GM23338 (cell line): ENCODE data around the gene SUSD3. TPM values are rescaled to one million over a fixed set of nuclear protein-coding genes. Genes with fewer than 3 reads are reported as not detected.
A peak's percentile ranks its signal among the peaks of the same experiment; 100 is the strongest.

Experiments used
- ATAC-seq: fragments of 200-7000 bp; cut with Tn5 transposase; 3 replicates; pipeline ENCODE4 v1.9.1; 2020
- DNase-seq: peaks from one replicate; pipeline ENCODE4 v3.0.0-alpha.2; 2015; ENCODE audit warnings: low spot score
- H2AFZ ChIP-seq: fragments of 200-600 bp; sonication (generic); 2 replicates; pipeline ENCODE4 v1.8.0; 2016; ENCODE audit warnings: antibody characterized with exemption, mild to moderate bottlenecking, moderate library complexity
- H3F3A ChIP-seq: fragments of 200-600 bp; sonication (generic); replicated peaks from 2 replicates; pipeline ENCODE4 v1.8.0; 2017; ENCODE audit warnings: antibody characterized with exemption, mixed run types, low read depth
- H3K27ac ChIP-seq: fragments of 200-600 bp; sonication (generic); 2 replicates; pipeline ENCODE4 v1.6.1; 2016; ENCODE audit warnings: low read depth
- H3K27me3 ChIP-seq: fragments of 200-600 bp; sonication (generic); 2 replicates; pipeline ENCODE4 v1.8.0; 2016; ENCODE audit warnings: mild to moderate bottlenecking, mixed run types, moderate library complexity; ENCODE audit not compliant: insufficient read depth
- H3K36me3 ChIP-seq: fragments of 200-600 bp; sonication (generic); 2 replicates; pipeline ENCODE4 v1.8.0; 2016; ENCODE audit warnings: mild to moderate bottlenecking; ENCODE audit not compliant: insufficient read depth
- H3K4me1 ChIP-seq: fragments of 200-600 bp; sonication (generic); 2 replicates; pipeline ENCODE4 v1.8.0; 2016; ENCODE audit warnings: mild to moderate bottlenecking, moderate library complexity; ENCODE audit not compliant: insufficient read depth
- H3K4me2 ChIP-seq: fragments of 200-600 bp; sonication (generic); 2 replicates; pipeline ENCODE4 v1.7.1; 2017; ENCODE audit warnings: mixed run types
- H3K4me3 ChIP-seq: fragments of 200-600 bp; sonication (generic); 2 replicates; pipeline ENCODE4 v1.6.1; 2016; ENCODE audit warnings: mixed run types
- H3K79me2 ChIP-seq: fragments of 200-600 bp; sonication (generic); replicated peaks from 2 replicates; pipeline ENCODE4 v1.8.0; 2017; ENCODE audit warnings: mild to moderate bottlenecking; ENCODE audit not compliant: insufficient read depth
- H3K9me2 ChIP-seq: fragments of 200-600 bp; sonication (generic); 2 replicates; pipeline ENCODE4 v1.8.0; 2017; ENCODE audit not compliant: insufficient read depth
- H4K20me1 ChIP-seq: fragments of 200-600 bp; sonication (generic); replicated peaks from 2 replicates; pipeline ENCODE4 v1.8.0; 2017; ENCODE audit warnings: mild to moderate bottlenecking; ENCODE audit not compliant: insufficient read depth
- H3K27ac Mint-ChIP-seq: 2 replicates; pipeline ENCODE4 v1.8.0; 2020; ENCODE audit warnings: inconsistent platforms, mild to moderate bottlenecking, moderate library complexity, mixed read lengths
- H3K27me3 Mint-ChIP-seq: 3 replicates; pipeline ENCODE4 v1.8.0; 2022; ENCODE audit warnings: low read depth, mild to moderate bottlenecking, moderate library complexity, mixed read lengths, inconsistent platforms; ENCODE audit not compliant: insufficient read depth, poor library complexity
- H3K36me3 Mint-ChIP-seq: 3 replicates; pipeline ENCODE4 v1.8.0; 2021; ENCODE audit warnings: low read depth, mild to moderate bottlenecking, inconsistent platforms, moderate library complexity, mixed read lengths
- H3K4me1 Mint-ChIP-seq: 3 replicates; pipeline ENCODE4 v1.8.0; 2020; ENCODE audit warnings: mild to moderate bottlenecking, inconsistent platforms, mixed read lengths
- H3K4me3 Mint-ChIP-seq: 3 replicates; pipeline ENCODE4 v1.8.0; 2021; ENCODE audit warnings: moderate library complexity, mild to moderate bottlenecking, inconsistent platforms, mixed read lengths
- H3K9me3 Mint-ChIP-seq: 3 replicates; pipeline ENCODE4 v1.8.0; 2020; ENCODE audit warnings: moderate library complexity, mild to moderate bottlenecking, inconsistent platforms, mixed read lengths
- CREB1 ChIP-seq: fragments of 250-450 bp; sonication (Bioruptor Pico); IDR thresholded peaks from 2 replicates; pipeline ENCODE4 v1.5.0; 2020; ENCODE audit warnings: low read depth, mild to moderate bottlenecking, moderate library complexity
- CTCF ChIP-seq, 2 experiments: fragments of 200-600 bp in 1 of 2; sonication (generic) in 1 of 2; conservative IDR thresholded peaks; 2 replicates each; pipeline versions ENCODE4 v1.5.1 to v1.6.1; 2016 to 2017; ENCODE audit warnings: antibody characterized with exemption in 2 of 2, low read depth in 2 of 2, mild to moderate bottlenecking in 2 of 2, moderate library complexity in 1 of 2
- EZH2 ChIP-seq: fragments of 200-600 bp; sonication (generic); IDR thresholded peaks from one replicate; pipeline ENCODE4 v1.8.0; 2017; ENCODE audit warnings: antibody characterized with exemption, mild to moderate bottlenecking, low read depth; ENCODE audit not compliant: unreplicated experiment
- EZH2phosphoT487 ChIP-seq: fragments of 200-600 bp; sonication (generic); IDR thresholded peaks from one replicate; pipeline ENCODE4 v1.8.1; 2018; ENCODE audit warnings: antibody characterized with exemption; ENCODE audit not compliant: unreplicated experiment
- JUNB ChIP-seq: IDR thresholded peaks from one replicate; pipeline ENCODE4 v1.6.1; 2016; ENCODE audit warnings: antibody characterized with exemption; ENCODE audit not compliant: unreplicated experiment
- NANOG ChIP-seq: IDR thresholded peaks from 2 replicates; pipeline ENCODE4 v1.6.1; 2016; ENCODE audit warnings: antibody characterized with exemption, borderline replicate concordance
- POLR2AphosphoS5 ChIP-seq: IDR thresholded peaks from 2 replicates; pipeline ENCODE4 v1.6.1; 2016; ENCODE audit warnings: antibody characterized with exemption, low read depth
- REST ChIP-seq: IDR thresholded peaks from one replicate; pipeline ENCODE4 v1.6.1; 2018; ENCODE audit warnings: antibody characterized with exemption; ENCODE audit not compliant: unreplicated experiment
- STAT1 ChIP-seq: IDR thresholded peaks from one replicate; pipeline ENCODE4 v1.6.1; 2016; ENCODE audit warnings: antibody characterized with exemption; ENCODE audit not compliant: unreplicated experiment
- ZNF114 ChIP-seq: fragments of 250-450 bp; sonication (Bioruptor Pico); IDR thresholded peaks from 2 replicates; pipeline ENCODE4 v1.5.0; 2020; ENCODE audit warnings: mild to moderate bottlenecking, moderate library complexity
- ZNF331 ChIP-seq: fragments of 250-450 bp; sonication (Bioruptor Pico); IDR thresholded peaks from 2 replicates; pipeline ENCODE4 v1.5.0; 2020; ENCODE audit warnings: low read depth, mild to moderate bottlenecking, moderate library complexity
- polyA plus RNA-seq: library from polyadenylated mRNA; unstranded; fragments of >200 nt; fragmentation: Nextera tagmentation; extraction: Ambion mirVana; gene quantifications from 2 replicates; pipeline ENCODE4 v1.2.1, GENCODE V29; 2016
- total RNA-seq: library from RNA; depleted of rRNA; stranded (reverse); fragments of >200 nt; shearing (Covaris generic); gene quantifications from 2 replicates; pipeline ENCODE4 v1.2.3, GENCODE V29; 2014
- TF ChIP-seq, protein P1 (sequence below): fragments of 250-450 bp; sonication (Bioruptor Pico); IDR thresholded peaks from 2 replicates; pipeline ENCODE4 v1.5.0; 2020; ENCODE audit warnings: mild to moderate bottlenecking, moderate library complexity
- TF ChIP-seq, protein P2 (sequence below): IDR thresholded peaks from 2 replicates; pipeline ENCODE4 v1.6.1; 2016; ENCODE audit warnings: antibody characterized with exemption

Gene SUSD3
- total and polyA plus RNA-seq, 2 experiments from 2014 or later = 6.9 to 20.1 TPM

DNA sequence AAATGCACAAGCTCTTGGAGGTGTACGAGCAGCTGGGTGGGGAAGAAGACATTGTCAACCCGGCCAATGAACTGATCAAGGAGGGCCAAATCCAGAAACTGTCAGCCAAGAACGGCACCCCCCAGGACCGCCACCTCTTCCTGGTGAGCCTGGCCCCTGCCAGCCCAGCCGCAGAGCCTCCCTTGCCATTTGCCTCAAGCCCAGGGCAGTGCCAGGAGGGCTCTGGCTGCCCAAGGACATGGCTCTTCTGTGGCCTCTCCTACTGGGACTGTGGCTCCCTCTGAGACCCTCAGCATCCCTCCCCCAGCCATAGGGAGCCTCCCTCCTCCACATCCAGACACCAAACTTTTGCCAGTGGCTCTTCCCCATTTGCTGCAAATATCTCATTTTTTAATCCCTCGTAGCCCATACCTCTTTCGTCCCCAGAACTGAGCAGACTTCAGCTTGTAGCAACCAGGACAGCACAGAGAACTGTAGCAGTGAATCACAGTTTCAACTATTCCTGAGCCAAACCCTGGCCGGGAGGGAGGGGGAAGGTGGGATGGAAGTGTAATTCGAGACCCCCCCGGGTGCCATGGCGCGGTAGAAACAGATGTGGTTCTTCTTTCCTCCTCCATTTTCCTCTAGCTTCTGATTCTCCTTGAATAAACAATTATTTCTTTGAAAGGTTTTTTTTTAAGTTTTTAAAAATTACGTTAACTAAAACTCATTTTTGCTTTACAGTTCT is 44.5 kb upstream of the SUSD3 start:
- no peak overlapping the region for H3K4me3 Mint-ChIP-seq
- peaks cover 20% of the 10 kb centered on the region; the same call in 2 of the 3 replicates for H3K4me1 Mint-ChIP-seq
- H3K4me2 ChIP-seq = no peak overlapping the region
- H4K20me1 ChIP-seq = no peaks in the 10 kb centered on the region
- H3K27ac ChIP-seq = no peak overlapping the region
- H3F3A ChIP-seq = no peaks in the 10 kb centered on the region
- no peaks in the 10 kb centered on the region for H3K36me3 ChIP-seq
- no peaks in the 10 kb centered on the region for H3K27me3 ChIP-seq
- no peak for TF ChIP-seq NANOG
- no peak for TF ChIP-seq ZNF331 (CRISPR knock-in tag)
- TF ChIP-seq, protein P1, sequence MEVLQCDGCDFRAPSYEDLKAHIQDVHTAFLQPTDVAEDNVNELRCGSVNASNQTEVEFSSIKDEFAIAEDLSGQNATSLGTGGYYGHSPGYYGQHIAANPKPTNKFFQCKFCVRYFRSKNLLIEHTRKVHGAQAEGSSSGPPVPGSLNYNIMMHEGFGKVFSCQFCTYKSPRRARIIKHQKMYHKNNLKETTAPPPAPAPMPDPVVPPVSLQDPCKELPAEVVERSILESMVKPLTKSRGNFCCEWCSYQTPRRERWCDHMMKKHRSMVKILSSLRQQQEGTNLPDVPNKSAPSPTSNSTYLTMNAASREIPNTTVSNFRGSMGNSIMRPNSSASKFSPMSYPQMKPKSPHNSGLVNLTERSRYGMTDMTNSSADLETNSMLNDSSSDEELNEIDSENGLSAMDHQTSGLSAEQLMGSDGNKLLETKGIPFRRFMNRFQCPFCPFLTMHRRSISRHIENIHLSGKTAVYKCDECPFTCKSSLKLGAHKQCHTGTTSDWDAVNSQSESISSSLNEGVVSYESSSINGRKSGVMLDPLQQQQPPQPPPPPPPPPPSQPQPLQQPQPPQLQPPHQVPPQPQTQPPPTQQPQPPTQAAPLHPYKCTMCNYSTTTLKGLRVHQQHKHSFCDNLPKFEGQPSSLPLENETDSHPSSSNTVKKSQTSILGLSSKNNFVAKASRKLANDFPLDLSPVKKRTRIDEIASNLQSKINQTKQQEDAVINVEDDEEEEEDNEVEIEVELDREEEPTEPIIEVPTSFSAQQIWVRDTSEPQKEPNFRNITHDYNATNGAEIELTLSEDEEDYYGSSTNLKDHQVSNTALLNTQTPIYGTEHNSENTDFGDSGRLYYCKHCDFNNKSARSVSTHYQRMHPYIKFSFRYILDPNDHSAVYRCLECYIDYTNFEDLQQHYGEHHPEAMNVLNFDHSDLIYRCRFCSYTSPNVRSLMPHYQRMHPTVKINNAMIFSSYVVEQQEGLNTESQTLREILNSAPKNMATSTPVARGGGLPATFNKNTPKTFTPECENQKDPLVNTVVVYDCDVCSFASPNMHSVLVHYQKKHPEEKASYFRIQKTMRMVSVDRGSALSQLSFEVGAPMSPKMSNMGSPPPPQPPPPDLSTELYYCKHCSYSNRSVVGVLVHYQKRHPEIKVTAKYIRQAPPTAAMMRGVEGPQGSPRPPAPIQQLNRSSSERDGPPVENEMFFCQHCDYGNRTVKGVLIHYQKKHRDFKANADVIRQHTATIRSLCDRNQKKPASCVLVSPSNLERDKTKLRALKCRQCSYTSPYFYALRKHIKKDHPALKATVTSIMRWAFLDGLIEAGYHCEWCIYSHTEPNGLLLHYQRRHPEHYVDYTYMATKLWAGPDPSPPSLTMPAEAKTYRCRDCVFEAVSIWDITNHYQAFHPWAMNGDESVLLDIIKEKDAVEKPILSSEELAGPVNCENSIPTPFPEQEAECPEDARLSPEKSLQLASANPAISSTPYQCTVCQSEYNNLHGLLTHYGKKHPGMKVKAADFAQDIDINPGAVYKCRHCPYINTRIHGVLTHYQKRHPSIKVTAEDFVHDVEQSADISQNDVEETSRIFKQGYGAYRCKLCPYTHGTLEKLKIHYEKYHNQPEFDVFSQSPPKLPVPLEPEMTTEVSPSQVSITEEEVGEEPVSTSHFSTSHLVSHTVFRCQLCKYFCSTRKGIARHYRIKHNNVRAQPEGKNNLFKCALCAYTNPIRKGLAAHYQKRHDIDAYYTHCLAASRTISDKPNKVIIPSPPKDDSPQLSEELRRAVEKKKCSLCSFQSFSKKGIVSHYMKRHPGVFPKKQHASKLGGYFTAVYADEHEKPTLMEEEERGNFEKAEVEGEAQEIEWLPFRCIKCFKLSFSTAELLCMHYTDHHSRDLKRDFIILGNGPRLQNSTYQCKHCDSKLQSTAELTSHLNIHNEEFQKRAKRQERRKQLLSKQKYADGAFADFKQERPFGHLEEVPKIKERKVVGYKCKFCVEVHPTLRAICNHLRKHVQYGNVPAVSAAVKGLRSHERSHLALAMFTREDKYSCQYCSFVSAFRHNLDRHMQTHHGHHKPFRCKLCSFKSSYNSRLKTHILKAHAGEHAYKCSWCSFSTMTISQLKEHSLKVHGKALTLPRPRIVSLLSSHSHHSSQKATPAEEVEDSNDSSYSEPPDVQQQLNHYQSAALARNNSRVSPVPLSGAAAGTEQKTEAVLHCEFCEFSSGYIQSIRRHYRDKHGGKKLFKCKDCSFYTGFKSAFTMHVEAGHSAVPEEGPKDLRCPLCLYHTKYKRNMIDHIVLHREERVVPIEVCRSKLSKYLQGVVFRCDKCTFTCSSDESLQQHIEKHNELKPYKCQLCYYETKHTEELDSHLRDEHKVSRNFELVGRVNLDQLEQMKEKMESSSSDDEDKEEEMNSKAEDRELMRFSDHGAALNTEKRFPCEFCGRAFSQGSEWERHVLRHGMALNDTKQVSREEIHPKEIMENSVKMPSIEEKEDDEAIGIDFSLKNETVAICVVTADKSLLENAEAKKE (CRISPR knock-in tag) = no peak
- TF ChIP-seq POLR2AphosphoS5 = no peak
- no peak for TF ChIP-seq CTCF (conservative IDR thresholded peaks at IDR 0.05; ENCODE audit: low read depth in 2 of 2)
- no peak for TF ChIP-seq CREB1
- TF ChIP-seq, protein P2, sequence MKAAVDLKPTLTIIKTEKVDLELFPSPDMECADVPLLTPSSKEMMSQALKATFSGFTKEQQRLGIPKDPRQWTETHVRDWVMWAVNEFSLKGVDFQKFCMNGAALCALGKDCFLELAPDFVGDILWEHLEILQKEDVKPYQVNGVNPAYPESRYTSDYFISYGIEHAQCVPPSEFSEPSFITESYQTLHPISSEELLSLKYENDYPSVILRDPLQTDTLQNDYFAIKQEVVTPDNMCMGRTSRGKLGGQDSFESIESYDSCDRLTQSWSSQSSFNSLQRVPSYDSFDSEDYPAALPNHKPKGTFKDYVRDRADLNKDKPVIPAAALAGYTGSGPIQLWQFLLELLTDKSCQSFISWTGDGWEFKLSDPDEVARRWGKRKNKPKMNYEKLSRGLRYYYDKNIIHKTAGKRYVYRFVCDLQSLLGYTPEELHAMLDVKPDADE = no peak
- TF ChIP-seq JUNB = no peak
- no peak for TF ChIP-seq EZH2phosphoT487
- no peak for TF ChIP-seq EZH2
- no peak for TF ChIP-seq REST
- no peak for TF ChIP-seq STAT1
- no peak for TF ChIP-seq ZNF114
- H3K4me1 ChIP-seq = no peaks in the 10 kb centered on the region; the same call in 1 of the 2 replicates
- peak overlapping the region; percentile 31; the same call in 1 of the 2 replicates for H3K27ac Mint-ChIP-seq
- no peaks in the 10 kb centered on the region for H3K36me3 Mint-ChIP-seq
- no peak overlapping the region for H3K4me3 ChIP-seq
- DNase-seq (peak; percentile 67), ATAC-seq (peak; percentile 16; the same call in 2 of the 3 replicates)
- H3K9me3 Mint-ChIP-seq = no peaks in the 10 kb centered on the region
- H3K27me3 Mint-ChIP-seq = peaks cover 11% of the 10 kb centered on the region
- H2AFZ ChIP-seq = no peak overlapping the region
- H3K9me2 ChIP-seq = no peaks in the 10 kb centered on the region
- H3K79me2 ChIP-seq = no peaks in the 10 kb centered on the region
